Bronchial epithelial cell (primary cell): ENCODE results near the gene OR2S2. TPM values are rescaled to one million over a fixed set of nuclear protein-coding genes. Genes with fewer than 3 reads are reported as not detected.
"Not testable (repeated sequence)": the region's sequence is repeated elsewhere in the genome, so short reads cannot be mapped to it uniquely, and the experiment has no call there.

Experiments used
- DNase-seq: peaks from one replicate; pipeline ENCODE4 v3.0.0-alpha.2; 2010; ENCODE audit warnings: low read depth
- FAIRE-seq: peaks from 2 replicates; lab custom pipeline; 2011; peaks lifted over from hg19 to GRCh38; lab: Jason Lieb, UNC
- H3K27me3 ChIP-seq: 2 replicates; pipeline ENCODE4 v1.5.1; 2011; ENCODE audit warnings: low read length; ENCODE audit not compliant: control insufficient read depth, insufficient read depth
- H3K36me3 ChIP-seq: 2 replicates; pipeline ENCODE4 v1.5.1; 2011; ENCODE audit warnings: low read length; ENCODE audit not compliant: control insufficient read depth, insufficient read depth
- H3K4me3 ChIP-seq: 2 replicates; pipeline ENCODE4 v1.5.1; 2011; ENCODE audit warnings: mild to moderate bottlenecking, low read depth, low read length, control low read depth
- CTCF ChIP-seq: IDR thresholded peaks from 2 replicates; pipeline ENCODE4 v1.5.1; 2011; ENCODE audit warnings: mild to moderate bottlenecking, moderate library complexity, low read length, control low read depth, inconsistent platforms; ENCODE audit not compliant: insufficient read depth, severe bottlenecking
- total RNA-seq: library from RNA; depleted of rRNA; stranded (reverse); fragments of >200 nt; gene quantifications from 2 replicates; pipeline ENCODE4 v1.2.1, GENCODE V29; 2014

The OR2S2 gene
- total RNA-seq, 1 donor from 2014 or later = not detected

GRCh38 chr9:35996358-35996970 is 38.5 kb upstream of the OR2S2 start:
- Histone ChIP-seq H3K27me3 (no peaks in the 10 kb centered on the region), H3K4me3 (no peak overlapping the region), H3K36me3 (no peaks in the 10 kb centered on the region)
- DNase-seq (peak; percentile 29), FAIRE-seq (peak; percentile 64)
- TF ChIP-seq CTCF = no peak

- Histone ChIP-seq H3K36me3 (no peaks in the 10 kb centered on the region), H3K27me3 (no peaks in the 10 kb centered on the region), H3K4me3 (no peak overlapping the region)
- no peak for FAIRE-seq
- no peak for TF ChIP-seq CTCF
- no peak for DNase-seq
These were observed 37.0 kb upstream of the OR2S2 start for GRCh38 chr9:35994959-35995358.

GRCh38 chr9:35993976-35994720 is 36.2 kb upstream of the OR2S2 start:
- DNase-seq (no peak), FAIRE-seq (peak; percentile 36)
- Histone ChIP-seq H3K27me3 (no peaks in the 10 kb centered on the region), H3K36me3 (no peaks in the 10 kb centered on the region), H3K4me3 (no peak overlapping the region)
- TF ChIP-seq CTCF = no peak

GRCh38 chr9:35993136-35993535 is 35.2 kb upstream of the OR2S2 start:
- not testable (repeated sequence) for DNase-seq, H3K4me3 ChIP-seq, FAIRE-seq, H3K36me3 ChIP-seq, H3K27me3 ChIP-seq

- FAIRE-seq = no peak
- DNase-seq = no peak
- Histone ChIP-seq H3K36me3 (no peaks in the 10 kb centered on the region), H3K4me3 (no peak overlapping the region), H3K27me3 (no peaks in the 10 kb centered on the region)
- no peak for TF ChIP-seq CTCF
These were observed 32.2 kb upstream of the OR2S2 start for GRCh38 chr9:35990155-35990554.

GRCh38 chr9:35984021-35984420 is 26.1 kb upstream of the OR2S2 start:
- no peak for TF ChIP-seq CTCF
- H3K27me3 ChIP-seq = no peaks in the 10 kb centered on the region
- H3K36me3 ChIP-seq = no peaks in the 10 kb centered on the region
- H3K4me3 ChIP-seq = no peak overlapping the region
- no peak for DNase-seq
- no peak for FAIRE-seq
